GM15510 (cell line): Measurements from ENCODE around the gene PIGB.
A peak's percentile ranks its signal among the peaks of the same experiment; 100 is the strongest.

ENCODE experiments used
- POLR2A ChIP-seq: IDR thresholded peaks from 3 replicates; pipeline ENCODE4 v1.6.1; 2011; ENCODE audit warnings: borderline replicate concordance; ENCODE audit not compliant: insufficient read length; ENCODE audit errors: extremely low read depth

Gene PIGB

GRCh38 chr15:55318588-55319494, at the start of gene PIGB, which contains the start of gene PIGBOS1:
TSS of gene PIGB (plus strand) at chr15:55319222. CDS start at chr15:55319251, 29 bp downstream.
TSS of gene PIGBOS1 (minus strand) at chr15:55319123. CDS start at chr15:55317792, 1,331 bp downstream.
- TF ChIP-seq POLR2A, result peak; percentile 61

GRCh38 chr15:55270291-55270690, 48.7 kb upstream of the PIGB start:
- no peak for TF ChIP-seq POLR2A

GRCh38 chr15:55276324-55276723, 42.7 kb upstream of the PIGB start:
- no peak for TF ChIP-seq POLR2A

DNA sequence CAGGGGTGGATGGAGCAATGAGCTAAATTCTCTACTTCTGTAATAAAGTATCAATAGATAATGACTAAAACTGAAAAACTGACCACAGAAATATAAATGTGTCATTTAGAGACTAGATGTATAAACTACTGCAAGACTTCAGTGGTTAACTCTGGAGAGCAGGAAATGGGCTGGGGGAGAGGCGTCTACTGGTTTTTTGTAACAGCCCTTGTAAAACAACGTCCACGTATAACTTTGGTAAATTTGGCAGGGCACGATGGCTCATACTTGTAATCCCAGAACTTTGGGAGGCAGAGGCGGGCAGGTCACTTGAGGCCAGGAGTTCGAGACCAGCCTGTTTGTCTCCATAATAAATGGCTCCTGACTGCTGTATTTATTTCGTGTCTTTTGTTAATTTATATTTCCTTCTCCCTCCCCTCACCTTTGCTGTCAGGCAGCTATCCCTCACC, 41.9 kb upstream of the PIGB start:
- TF ChIP-seq POLR2A, result no peak

GRCh38 chr15:55277715-55278114, 41.3 kb upstream of the PIGB start:
- no peak for TF ChIP-seq POLR2A

- no peak for TF ChIP-seq POLR2A
Observed at GRCh38 chr15:55279100-55279745, 39.8 kb upstream of the PIGB start.

DNA sequence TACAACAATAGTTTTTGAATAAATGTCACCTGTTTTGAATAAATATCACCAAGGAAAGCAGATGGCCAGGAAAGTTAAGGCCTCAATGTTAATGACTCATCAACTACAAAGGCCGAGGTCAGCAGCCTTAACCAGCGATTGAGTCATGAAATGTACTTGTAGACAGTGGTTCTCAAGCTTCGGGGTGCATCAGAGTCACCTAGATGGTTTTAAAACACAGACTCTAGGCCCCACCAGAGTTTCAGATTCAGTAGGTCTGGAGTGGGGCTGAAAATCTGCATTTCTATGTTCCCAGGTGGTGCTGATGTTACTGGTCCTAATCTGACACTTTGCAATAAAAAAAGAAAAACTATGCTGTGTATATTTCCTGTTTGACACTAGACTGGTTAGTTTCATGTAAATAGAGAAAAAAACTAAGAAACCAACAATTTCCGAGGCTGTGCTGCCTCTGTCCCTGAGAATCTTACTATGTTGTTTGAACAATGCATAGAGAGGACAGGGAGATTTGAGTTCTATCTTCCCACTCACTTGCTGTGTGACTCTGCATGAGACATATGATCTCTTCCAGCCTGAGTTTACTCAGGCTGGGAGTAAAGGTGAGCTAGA, 39.2 kb upstream of the PIGB start:
- TF ChIP-seq POLR2A, result peak; percentile 30

- no peak for TF ChIP-seq POLR2A
Observed at GRCh38 chr15:55281517-55282228, 37.3 kb upstream of the PIGB start.

GRCh38 chr15:55282284-55282833, 36.7 kb upstream of the PIGB start:
- TF ChIP-seq POLR2A, result no peak

- TF ChIP-seq POLR2A, result no peak
Observed at GRCh38 chr15:55283379-55284147, 35.5 kb upstream of the PIGB start.

- TF ChIP-seq POLR2A, result no peak
Observed at GRCh38 chr15:55284426-55284825, 34.6 kb upstream of the PIGB start.

DNA sequence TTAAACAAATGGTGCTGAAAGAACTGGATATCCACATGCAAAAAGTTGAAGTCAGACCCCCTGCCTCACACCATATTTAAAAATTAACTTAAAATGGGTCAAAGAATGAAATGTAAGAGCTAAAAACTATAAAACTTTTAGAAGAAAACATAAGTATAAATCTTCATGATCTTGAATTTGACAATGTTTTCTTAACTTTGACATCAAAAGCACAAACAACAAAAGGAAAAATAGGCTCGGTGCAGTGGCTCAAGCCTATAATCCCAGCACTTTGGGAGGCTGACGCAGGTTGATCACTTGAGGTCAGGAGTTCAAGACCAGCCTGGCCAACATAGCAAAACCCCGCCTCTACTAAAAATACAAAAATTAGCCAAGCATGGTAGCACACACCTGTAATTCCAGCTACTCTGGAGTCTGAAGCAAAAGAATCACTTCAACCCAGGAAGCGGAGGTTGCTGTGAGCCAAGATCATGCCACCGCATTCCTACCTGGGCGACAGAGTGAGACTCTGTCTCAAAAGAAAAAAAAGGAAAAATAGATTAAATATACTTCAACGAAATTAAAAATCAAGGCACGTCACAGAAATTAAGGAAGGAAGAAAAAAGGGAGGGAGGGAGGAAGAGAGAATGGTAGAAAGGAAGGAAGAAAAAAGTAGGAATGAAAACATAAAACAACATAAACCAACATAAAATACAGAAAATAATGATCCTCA, 30.9 kb upstream of the PIGB start:
- no peak for TF ChIP-seq POLR2A
